ENCODE measurements around the gene POU2F1. TPM values are rescaled to one million over a fixed set of nuclear protein-coding genes. Genes with fewer than 3 reads are reported as not detected.

POU2F1 gene
- total RNA-seq, 4 donors from 2014 or later: 8.4 to 32.1 (median 17.5) TPM

DNA sequence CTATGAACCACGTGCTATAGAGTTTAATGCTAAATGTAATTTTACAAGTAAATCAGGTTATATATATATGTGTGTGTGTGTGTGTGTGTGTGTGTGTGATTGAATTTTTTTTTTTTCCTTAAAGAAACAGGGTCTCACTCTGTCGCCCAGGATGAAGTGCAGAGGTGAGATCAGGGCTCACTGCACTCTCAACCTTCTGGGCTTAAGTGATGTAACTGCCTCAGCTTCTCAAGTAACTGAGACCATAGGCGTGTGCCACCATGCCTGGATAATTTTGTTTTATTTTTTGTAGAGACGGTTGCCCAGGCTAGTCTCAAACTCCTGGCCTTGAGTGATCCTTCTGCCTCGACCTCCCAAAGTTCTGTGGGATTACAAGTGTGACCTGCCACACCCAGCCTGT, 26.3 kb downstream of the POU2F1 start:
- Histone ChIP-seq H3K4me1 (peaks cover 5% of the 10 kb centered on the region), H3K4me3 (no peak overlapping the region), H3K36me3 (no peaks in the 10 kb centered on the region), H3K27ac (no peak overlapping the region), H3K27me3 (no peaks in the 10 kb centered on the region), H3K9me3 (no peaks in the 10 kb centered on the region)
- 72% methylated on average over 5 of the region's 5 CpGs for WGBS
- no peak for DNase-seq (ENCODE audit: low spot score in 2 of 2)
- TF ChIP-seq, protein P1, sequence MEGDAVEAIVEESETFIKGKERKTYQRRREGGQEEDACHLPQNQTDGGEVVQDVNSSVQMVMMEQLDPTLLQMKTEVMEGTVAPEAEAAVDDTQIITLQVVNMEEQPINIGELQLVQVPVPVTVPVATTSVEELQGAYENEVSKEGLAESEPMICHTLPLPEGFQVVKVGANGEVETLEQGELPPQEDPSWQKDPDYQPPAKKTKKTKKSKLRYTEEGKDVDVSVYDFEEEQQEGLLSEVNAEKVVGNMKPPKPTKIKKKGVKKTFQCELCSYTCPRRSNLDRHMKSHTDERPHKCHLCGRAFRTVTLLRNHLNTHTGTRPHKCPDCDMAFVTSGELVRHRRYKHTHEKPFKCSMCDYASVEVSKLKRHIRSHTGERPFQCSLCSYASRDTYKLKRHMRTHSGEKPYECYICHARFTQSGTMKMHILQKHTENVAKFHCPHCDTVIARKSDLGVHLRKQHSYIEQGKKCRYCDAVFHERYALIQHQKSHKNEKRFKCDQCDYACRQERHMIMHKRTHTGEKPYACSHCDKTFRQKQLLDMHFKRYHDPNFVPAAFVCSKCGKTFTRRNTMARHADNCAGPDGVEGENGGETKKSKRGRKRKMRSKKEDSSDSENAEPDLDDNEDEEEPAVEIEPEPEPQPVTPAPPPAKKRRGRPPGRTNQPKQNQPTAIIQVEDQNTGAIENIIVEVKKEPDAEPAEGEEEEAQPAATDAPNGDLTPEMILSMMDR (IDR thresholded peaks at IDR 0.05): no peak
- TF ChIP-seq EP300 (IDR thresholded peaks at IDR 0.05): no peak
- TF ChIP-seq POLR2A (IDR thresholded peaks at IDR 0.05): no peak
- TF ChIP-seq POLR2AphosphoS5 (IDR thresholded peaks at IDR 0.05): no peak

DNA sequence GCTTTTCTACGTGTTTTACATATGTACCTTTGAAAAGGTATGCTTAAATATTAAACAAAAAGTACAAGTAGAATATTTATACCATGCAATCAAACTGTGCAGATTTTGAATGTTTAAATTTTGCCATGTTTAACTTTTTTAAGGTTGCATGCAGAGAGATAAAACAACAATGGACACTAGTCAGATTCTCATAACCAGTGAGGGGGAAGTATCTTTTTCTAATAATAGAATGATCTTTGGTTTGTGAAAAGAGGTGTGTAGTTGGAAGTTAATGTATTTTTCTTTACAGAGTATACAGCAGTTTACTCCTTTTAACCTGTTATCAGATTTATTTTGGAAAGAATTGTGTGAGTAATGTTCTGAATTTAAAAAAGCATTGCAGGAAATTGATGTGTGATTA, 27.1 kb downstream of the POU2F1 start:
- DNase-seq (ENCODE audit: low spot score in 2 of 2): no peak
- Histone ChIP-seq H3K27ac (no peak overlapping the region), H3K36me3 (no peaks in the 10 kb centered on the region), H3K4me1 (peaks cover 5% of the 10 kb centered on the region), H3K27me3 (no peaks in the 10 kb centered on the region), H3K4me3 (no peak overlapping the region), H3K9me3 (no peaks in the 10 kb centered on the region)
- TF ChIP-seq POLR2A (IDR thresholded peaks at IDR 0.05) (no peak), POLR2AphosphoS5 (IDR thresholded peaks at IDR 0.05) (no peak), EP300 (IDR thresholded peaks at IDR 0.05) (no peak)
- TF ChIP-seq, protein P1 (IDR thresholded peaks at IDR 0.05): no peak
- WGBS: 92% methylated on average over 1 of the region's 1 CpG

DNA sequence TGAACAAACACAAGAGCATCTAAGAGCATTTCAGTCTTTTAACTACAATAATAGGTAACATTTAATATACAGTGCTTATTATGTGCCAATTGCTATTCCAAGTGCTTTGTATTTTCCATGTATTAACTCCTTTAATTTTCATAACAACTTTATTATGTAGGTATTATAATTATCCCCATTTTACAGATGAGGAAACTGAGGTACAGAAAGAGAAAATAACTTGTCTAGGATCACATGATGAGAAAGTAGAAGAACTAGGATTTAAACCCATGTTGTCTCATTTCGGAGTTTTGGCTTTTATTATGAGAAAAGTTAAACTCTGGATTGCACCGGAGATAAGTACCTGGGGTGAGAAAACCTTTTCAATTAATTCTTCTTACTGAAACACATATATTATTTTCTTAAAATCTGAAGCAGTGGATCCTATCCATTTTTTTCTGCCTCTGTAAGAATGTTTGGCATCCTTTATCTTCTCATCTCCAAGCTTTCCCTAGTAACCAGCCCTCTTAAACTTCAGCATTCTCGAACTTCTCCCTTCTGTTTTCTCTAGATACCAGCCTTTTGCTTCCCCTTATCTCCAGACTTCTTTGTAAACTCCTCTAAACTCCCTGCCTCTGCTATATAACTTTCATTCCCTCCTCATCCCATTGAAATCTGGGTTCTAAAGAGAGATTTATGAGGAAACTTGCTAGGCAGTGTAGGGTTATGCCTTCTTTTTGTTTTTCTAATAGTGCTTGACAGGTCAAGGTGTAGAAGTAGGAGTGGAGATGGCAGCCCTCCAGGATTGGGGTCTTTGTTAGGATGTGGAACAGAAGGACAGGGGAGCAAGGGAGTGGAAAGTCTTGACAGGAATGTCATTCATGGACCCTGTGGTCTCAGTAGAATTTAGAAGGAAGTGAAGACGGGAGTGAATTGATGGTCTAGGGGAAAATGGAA, 28.3 kb downstream of the POU2F1 start:
- Histone ChIP-seq H3K4me1 (peaks cover 5% of the 10 kb centered on the region), H3K27me3 (no peaks in the 10 kb centered on the region), H3K4me3 (no peak overlapping the region), H3K36me3 (no peaks in the 10 kb centered on the region), H3K27ac (no peak overlapping the region), H3K9me3 (no peaks in the 10 kb centered on the region)
- TF ChIP-seq POLR2AphosphoS5 (IDR thresholded peaks at IDR 0.05): no peak
- no peak for TF ChIP-seq POLR2A (IDR thresholded peaks at IDR 0.05)
- no peak for TF ChIP-seq EP300 (IDR thresholded peaks at IDR 0.05)
- TF ChIP-seq, protein P1 (IDR thresholded peaks at IDR 0.05): no peak
- WGBS: 90% methylated on average over 4 of the region's 4 CpGs
- no peak for DNase-seq (ENCODE audit: low spot score in 2 of 2)

DNA sequence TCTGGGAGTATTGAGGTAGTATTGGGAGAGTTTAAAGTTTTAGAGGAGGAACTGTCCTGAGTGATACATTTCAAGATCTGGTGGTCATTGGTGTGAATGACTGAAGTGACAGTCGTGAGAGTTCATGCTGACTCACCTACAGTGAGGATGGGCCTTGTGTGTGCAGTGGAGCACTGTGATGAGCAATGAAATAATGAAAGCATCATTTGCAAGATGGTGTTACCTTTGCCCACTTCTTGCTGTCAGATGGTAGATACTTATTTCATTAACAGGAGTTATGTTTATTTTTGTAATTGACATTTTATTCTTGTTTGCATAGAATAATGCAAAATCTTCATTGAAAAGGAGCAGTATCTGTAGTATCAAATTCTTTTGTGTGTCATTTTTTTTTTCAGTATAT, 29.0 kb downstream of the POU2F1 start:
- H3K4me1 ChIP-seq: peaks cover 5% of the 10 kb centered on the region
- H3K36me3 ChIP-seq: no peaks in the 10 kb centered on the region
- TF ChIP-seq EP300 (IDR thresholded peaks at IDR 0.05) (no peak), POLR2A (IDR thresholded peaks at IDR 0.05) (no peak), POLR2AphosphoS5 (IDR thresholded peaks at IDR 0.05) (no peak)
- TF ChIP-seq, protein P1 (IDR thresholded peaks at IDR 0.05): no peak
- no peak overlapping the region for H3K27ac ChIP-seq
- H3K27me3 ChIP-seq: no peaks in the 10 kb centered on the region
- no peaks in the 10 kb centered on the region for H3K9me3 ChIP-seq
- H3K4me3 ChIP-seq: no peak overlapping the region
- WGBS: 70% methylated on average over 1 of the region's 1 CpG
- no peak for DNase-seq (ENCODE audit: low spot score in 2 of 2)

DNA sequence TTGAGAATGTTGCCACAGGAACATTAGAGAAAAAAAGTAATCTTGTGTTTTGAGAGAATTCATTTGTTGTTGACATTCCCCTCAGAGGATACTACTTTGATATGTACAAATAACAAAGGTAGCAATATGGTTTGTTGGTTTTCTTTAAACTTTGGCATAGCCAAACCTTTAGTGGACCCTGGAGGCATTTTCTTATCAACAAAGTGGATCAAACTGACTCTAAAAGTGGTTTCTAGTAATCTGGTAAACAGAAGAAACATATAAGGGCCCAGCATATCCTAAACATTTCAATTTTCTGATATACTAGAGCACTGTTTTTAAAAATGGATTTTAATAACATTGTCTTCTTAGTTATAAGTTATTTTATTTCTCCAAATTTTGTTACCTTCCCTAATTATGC, 29.8 kb downstream of the POU2F1 start:
- Histone ChIP-seq H3K4me1 (peaks cover 5% of the 10 kb centered on the region), H3K4me3 (no peak overlapping the region), H3K27ac (no peak overlapping the region), H3K9me3 (no peaks in the 10 kb centered on the region), H3K36me3 (no peaks in the 10 kb centered on the region), H3K27me3 (no peaks in the 10 kb centered on the region)
- no peak for TF ChIP-seq EP300 (IDR thresholded peaks at IDR 0.05)
- no peak for TF ChIP-seq POLR2A (IDR thresholded peaks at IDR 0.05)
- TF ChIP-seq POLR2AphosphoS5 (IDR thresholded peaks at IDR 0.05): no peak
- TF ChIP-seq, protein P1 (IDR thresholded peaks at IDR 0.05): no peak
- DNase-seq (ENCODE audit: low spot score in 2 of 2): no peak

Data from suprapubic skin (tissue), 4 donors.